SK-N-MC (cell line): ENCODE measurements around the gene EML2.
"Not testable (repeated sequence)": the region's sequence is repeated elsewhere in the genome, so short reads cannot be mapped to it uniquely, and the experiment has no call there.

Experiments used
- DNase-seq: peaks from one replicate; pipeline ENCODE4 v3.0.0-alpha.2; 2011; ENCODE audit warnings: low read depth, low spot score
- H3K27ac ChIP-seq: fragments of 200-600 bp; sonication (generic); 2 replicates; pipeline ENCODE4 v1.5.1; 2016; ENCODE audit warnings: mixed run types
- H3K36me3 ChIP-seq: fragments of 200-600 bp; sonication (generic); 2 replicates; pipeline ENCODE4 v1.6.1; 2017; ENCODE audit warnings: antibody characterized with exemption, low read length, mixed read lengths; ENCODE audit not compliant: insufficient read depth
- H3K4me3 ChIP-seq: fragments of 200-600 bp; sonication (generic); 2 replicates; pipeline ENCODE4 v1.5.1; 2016
- H3K9ac ChIP-seq: fragments of 200-600 bp; sonication (generic); 2 replicates; pipeline ENCODE4 v1.8.0; 2017; ENCODE audit warnings: mixed run types, mixed read lengths; ENCODE audit not compliant: insufficient read length
- H3K9me3 ChIP-seq: fragments of 200-600 bp; sonication (generic); 2 replicates; pipeline ENCODE4 v1.6.1; 2017; ENCODE audit warnings: low read depth, mild to moderate bottlenecking, antibody characterized with exemption, low read length, moderate library complexity, mixed read lengths
- EZH2 ChIP-seq: fragments of 200-600 bp; sonication (generic); IDR thresholded peaks from one replicate; pipeline ENCODE4 v1.6.1; 2017; ENCODE audit warnings: antibody characterized with exemption
- FOXP2 ChIP-seq: optimal IDR thresholded peaks from 2 replicates; pipeline ENCODE3; 2011; ENCODE audit warnings: mild to moderate bottlenecking, moderate library complexity; ENCODE audit not compliant: insufficient read depth; ENCODE audit errors: extremely low read length, control extremely low read depth
- POLR2AphosphoS5 ChIP-seq: IDR thresholded peaks from 2 replicates; pipeline ENCODE4 v1.6.1; 2012; ENCODE audit warnings: mild to moderate bottlenecking, low read depth, low read length, borderline replicate concordance

Gene EML2

DNA sequence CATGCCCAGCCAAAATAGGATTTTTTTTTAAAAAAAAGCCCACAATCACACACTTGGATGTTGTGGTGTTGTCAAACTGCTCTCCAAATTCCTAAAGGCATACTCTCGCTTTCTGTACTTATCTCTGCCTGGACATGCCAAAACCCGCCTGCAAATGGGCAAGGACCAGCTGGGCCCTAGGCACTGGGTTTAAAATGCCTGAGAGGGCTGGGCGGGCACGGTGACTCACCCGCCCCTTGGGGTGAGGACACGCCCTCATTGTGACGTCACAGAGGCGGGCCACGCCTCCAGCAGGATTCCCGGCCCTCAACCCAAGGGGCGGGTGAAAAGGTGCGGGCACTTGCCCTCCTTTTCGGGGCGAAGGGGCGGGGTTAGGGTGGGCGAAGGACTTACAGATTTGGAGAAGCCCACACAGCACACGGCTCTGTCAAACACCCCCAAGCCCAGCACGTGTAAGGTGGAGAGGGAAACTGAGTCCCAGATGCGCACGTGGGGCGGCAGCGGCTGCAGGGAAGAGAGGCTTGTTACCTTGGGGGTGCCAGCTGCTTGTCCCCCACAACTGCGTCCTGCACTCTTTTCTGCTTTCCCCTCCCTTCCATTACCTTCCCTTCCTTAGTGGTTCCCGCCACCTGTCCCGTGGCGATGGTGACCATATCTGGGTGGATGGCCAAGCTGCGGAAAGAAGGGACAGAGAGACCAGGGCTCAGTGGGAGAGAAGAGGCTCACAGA lies 6.6 kb downstream of the EML2 start:
- TF ChIP-seq EZH2, result no peak
- no peak for DNase-seq
- Histone ChIP-seq H3K36me3 (no peaks in the 10 kb centered on the region; the same call in 1 of the 2 replicates), H3K9ac (no peak overlapping the region), H3K9me3 (no peaks in the 10 kb centered on the region), H3K27ac (no peak overlapping the region), H3K4me3 (no peak overlapping the region)

DNA sequence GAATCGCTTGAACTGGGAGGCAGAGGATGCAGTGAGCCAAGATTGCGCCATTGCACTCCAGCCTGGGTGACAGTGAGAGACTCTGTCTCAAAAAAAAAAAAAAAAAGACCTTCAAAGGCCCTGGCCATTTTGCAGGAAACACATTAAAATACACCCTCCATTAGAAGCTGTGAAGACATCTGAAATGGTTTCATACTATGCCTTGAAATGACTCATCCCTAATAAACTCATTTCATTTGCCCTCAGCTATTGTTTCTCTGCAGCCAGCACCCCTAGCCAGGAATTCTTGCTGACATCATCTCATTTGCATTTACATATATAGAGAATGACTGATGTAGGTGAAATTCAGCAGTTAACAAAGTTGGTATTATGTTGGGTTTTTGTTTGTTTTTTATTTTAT lies 8.7 kb downstream of the EML2 start:
- no peak for TF ChIP-seq EZH2
- no peak for TF ChIP-seq POLR2AphosphoS5
- TF ChIP-seq FOXP2, result no peak
- no peaks in the 10 kb centered on the region; the same call in 1 of the 2 replicates for H3K36me3 ChIP-seq
- H3K9me3 ChIP-seq, result no peaks in the 10 kb centered on the region
- H3K9ac ChIP-seq, result no peak overlapping the region
- H3K4me3 ChIP-seq, result no peak overlapping the region
- no peak for DNase-seq
- H3K27ac ChIP-seq, result peak overlapping the region; percentile 60; the same call in 1 of the 2 replicates

GRCh38 chr19:45629704-45630103 lies 9.5 kb downstream of the EML2 start:
- TF ChIP-seq POLR2AphosphoS5 (no peak), EZH2 (no peak), FOXP2 (no peak)
- Histone ChIP-seq H3K9me3 (no peaks in the 10 kb centered on the region), H3K27ac (no peak overlapping the region), H3K36me3 (no peaks in the 10 kb centered on the region; the same call in 1 of the 2 replicates), H3K9ac (no peak overlapping the region), H3K4me3 (no peak overlapping the region)
- DNase-seq, result no peak

DNA sequence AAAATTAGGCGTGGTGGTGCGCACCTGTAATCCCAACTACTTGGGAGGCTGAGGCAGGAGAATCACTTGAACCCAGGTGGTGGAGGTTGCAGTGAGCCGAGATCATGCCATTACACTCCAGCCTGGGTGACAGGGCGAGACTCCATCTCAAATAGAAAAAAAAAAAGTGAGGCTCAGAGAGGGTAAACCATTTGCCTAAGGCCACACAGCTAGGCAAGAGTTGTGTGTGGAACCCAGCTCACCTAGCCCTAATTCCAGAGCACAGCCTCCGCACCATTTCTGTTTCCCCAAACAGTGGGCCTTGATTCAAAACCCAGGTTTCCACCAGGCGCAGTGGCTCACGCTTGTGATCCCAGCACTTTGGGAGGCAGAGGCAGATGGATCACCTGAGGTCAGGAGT lies 11.0 kb downstream of the EML2 start:
- not testable (repeated sequence) for DNase-seq, H3K9ac ChIP-seq, H3K9me3 ChIP-seq, H3K36me3 ChIP-seq, H3K27ac ChIP-seq, H3K4me3 ChIP-seq

GRCh38 chr19:45623984-45624383 lies 15.2 kb downstream of the EML2 start:
- Histone ChIP-seq H3K27ac (no peak overlapping the region), H3K9me3 (no peaks in the 10 kb centered on the region), H3K4me3 (no peak overlapping the region), H3K9ac (no peak overlapping the region), H3K36me3 (no peaks in the 10 kb centered on the region; the same call in 1 of the 2 replicates)
- no peak for DNase-seq
- TF ChIP-seq FOXP2 (no peak), POLR2AphosphoS5 (no peak), EZH2 (no peak)

- no peak overlapping the region for H3K4me3 ChIP-seq
- H3K9ac ChIP-seq, result no peak overlapping the region
- DNase-seq, result no peak
- no peaks in the 10 kb centered on the region for H3K36me3 ChIP-seq
- H3K9me3 ChIP-seq, result no peaks in the 10 kb centered on the region
- no peak for TF ChIP-seq EZH2
- no peak for TF ChIP-seq FOXP2
- no peak overlapping the region for H3K27ac ChIP-seq
These were observed 17.2 kb downstream of the EML2 start for GRCh38 chr19:45621976-45622503.

- no peak overlapping the region for H3K9ac ChIP-seq
- H3K36me3 ChIP-seq, result no peaks in the 10 kb centered on the region
- no peak for TF ChIP-seq EZH2
- TF ChIP-seq POLR2AphosphoS5, result no peak
- TF ChIP-seq FOXP2, result no peak
- no peak overlapping the region for H3K27ac ChIP-seq
- H3K4me3 ChIP-seq, result no peak overlapping the region
- DNase-seq, result no peak
- H3K9me3 ChIP-seq, result no peaks in the 10 kb centered on the region
These were observed 17.8 kb downstream of the EML2 start for GRCh38 chr19:45621389-45621788.

DNA sequence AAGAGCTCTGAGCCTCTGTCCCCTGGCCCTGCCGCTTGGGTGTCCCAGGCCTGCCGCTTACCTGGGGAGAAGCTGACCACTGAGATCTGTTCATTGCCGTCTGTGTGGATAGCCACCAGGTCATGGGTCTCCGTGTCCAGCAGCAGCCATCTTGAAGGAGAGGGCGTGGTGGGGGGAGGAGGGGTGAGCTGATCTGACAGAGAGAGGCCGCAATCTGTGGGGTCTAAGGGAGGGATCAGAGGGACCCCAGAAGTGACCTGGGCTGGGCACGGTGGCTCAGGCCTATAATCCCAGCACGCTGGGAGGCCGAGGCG lies 22.5 kb downstream of the EML2 start:
- no peaks in the 10 kb centered on the region for H3K9me3 ChIP-seq
- no peak overlapping the region for H3K27ac ChIP-seq
- peaks cover 4% of the 10 kb centered on the region; the same call in 1 of the 2 replicates for H3K36me3 ChIP-seq
- TF ChIP-seq POLR2AphosphoS5 (no peak), EZH2 (no peak), FOXP2 (no peak)
- H3K4me3 ChIP-seq, result no peak overlapping the region; the same call in 1 of the 2 replicates
- DNase-seq, result no peak
- no peak overlapping the region for H3K9ac ChIP-seq
